GM23338 (cell line): ENCODE data around the gene WNT5A.
A peak's percentile ranks its signal among the peaks of the same experiment; 100 is the strongest.

Experiments used
- CREB1 ChIP-seq: fragments of 250-450 bp; sonication (Bioruptor Pico); IDR thresholded peaks from 2 replicates; pipeline ENCODE4 v1.5.0; 2020; ENCODE audit warnings: low read depth, mild to moderate bottlenecking, moderate library complexity
- EZH2 ChIP-seq: fragments of 200-600 bp; sonication (generic); IDR thresholded peaks from one replicate; pipeline ENCODE4 v1.8.0; 2017; ENCODE audit warnings: antibody characterized with exemption, mild to moderate bottlenecking, low read depth; ENCODE audit not compliant: unreplicated experiment
- EZH2phosphoT487 ChIP-seq: fragments of 200-600 bp; sonication (generic); IDR thresholded peaks from one replicate; pipeline ENCODE4 v1.8.1; 2018; ENCODE audit warnings: antibody characterized with exemption; ENCODE audit not compliant: unreplicated experiment
- JUNB ChIP-seq: IDR thresholded peaks from one replicate; pipeline ENCODE4 v1.6.1; 2016; ENCODE audit warnings: antibody characterized with exemption; ENCODE audit not compliant: unreplicated experiment
- POLR2AphosphoS5 ChIP-seq: IDR thresholded peaks from 2 replicates; pipeline ENCODE4 v1.6.1; 2016; ENCODE audit warnings: antibody characterized with exemption, low read depth
- ZNF114 ChIP-seq: fragments of 250-450 bp; sonication (Bioruptor Pico); IDR thresholded peaks from 2 replicates; pipeline ENCODE4 v1.5.0; 2020; ENCODE audit warnings: mild to moderate bottlenecking, moderate library complexity
- TF ChIP-seq, protein P1 (sequence below), 2 experiments: fragments of 200-600 bp in 1 of 2; sonication (generic) in 1 of 2; conservative IDR thresholded peaks; 2 replicates each; pipeline versions ENCODE4 v1.5.1 to v1.6.1; 2016 to 2017; ENCODE audit warnings: antibody characterized with exemption in 2 of 2, low read depth in 2 of 2, mild to moderate bottlenecking in 2 of 2, moderate library complexity in 1 of 2
- TF ChIP-seq, protein P2 (sequence below): IDR thresholded peaks from one replicate; pipeline ENCODE4 v1.6.1; 2018; ENCODE audit warnings: antibody characterized with exemption; ENCODE audit not compliant: unreplicated experiment
- TF ChIP-seq, protein P3 (sequence below): IDR thresholded peaks from 2 replicates; pipeline ENCODE4 v1.6.1; 2016; ENCODE audit warnings: antibody characterized with exemption

DNA sequence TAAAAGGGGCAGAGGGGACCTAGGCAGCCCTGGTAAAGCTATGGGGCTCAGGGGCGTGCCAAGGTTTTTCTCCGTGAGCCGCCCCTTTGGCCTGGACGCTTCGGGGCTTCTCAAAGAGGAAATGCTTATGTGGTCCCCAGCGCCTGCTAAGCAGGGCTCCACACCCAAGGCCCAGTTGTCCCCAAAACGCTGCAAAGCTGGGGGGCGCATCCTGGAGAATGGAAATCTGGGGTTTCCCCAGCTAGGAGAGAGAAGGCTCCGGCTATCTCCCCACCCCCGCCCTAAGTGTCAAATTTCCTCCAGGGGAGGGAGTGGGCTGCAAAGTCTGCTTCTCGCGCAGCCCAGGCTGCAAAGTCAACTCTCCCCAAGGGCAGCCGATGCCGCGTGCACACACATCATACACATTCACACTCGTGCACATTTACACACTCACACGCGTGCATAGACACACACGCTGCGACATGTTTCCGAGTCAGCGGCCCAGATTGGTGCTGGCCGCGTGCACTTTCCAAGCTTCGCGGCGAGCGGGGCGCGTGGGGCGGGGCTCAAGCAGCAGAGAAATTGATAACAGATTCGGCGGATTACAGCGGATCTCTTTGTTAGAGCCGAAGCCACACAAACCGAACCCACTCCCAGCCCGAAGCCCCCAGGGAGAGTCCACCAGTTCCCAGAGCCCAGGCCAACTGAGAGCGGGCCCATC is 4.5 kb downstream of the WNT5A start:
- TF ChIP-seq CREB1 (CRISPR knock-in tag) (no peak), EZH2phosphoT487 (no peak), EZH2 (peak; percentile 67), JUNB (no peak), POLR2AphosphoS5 (no peak), ZNF114 (CRISPR knock-in tag) (no peak)
- TF ChIP-seq, protein P1, sequence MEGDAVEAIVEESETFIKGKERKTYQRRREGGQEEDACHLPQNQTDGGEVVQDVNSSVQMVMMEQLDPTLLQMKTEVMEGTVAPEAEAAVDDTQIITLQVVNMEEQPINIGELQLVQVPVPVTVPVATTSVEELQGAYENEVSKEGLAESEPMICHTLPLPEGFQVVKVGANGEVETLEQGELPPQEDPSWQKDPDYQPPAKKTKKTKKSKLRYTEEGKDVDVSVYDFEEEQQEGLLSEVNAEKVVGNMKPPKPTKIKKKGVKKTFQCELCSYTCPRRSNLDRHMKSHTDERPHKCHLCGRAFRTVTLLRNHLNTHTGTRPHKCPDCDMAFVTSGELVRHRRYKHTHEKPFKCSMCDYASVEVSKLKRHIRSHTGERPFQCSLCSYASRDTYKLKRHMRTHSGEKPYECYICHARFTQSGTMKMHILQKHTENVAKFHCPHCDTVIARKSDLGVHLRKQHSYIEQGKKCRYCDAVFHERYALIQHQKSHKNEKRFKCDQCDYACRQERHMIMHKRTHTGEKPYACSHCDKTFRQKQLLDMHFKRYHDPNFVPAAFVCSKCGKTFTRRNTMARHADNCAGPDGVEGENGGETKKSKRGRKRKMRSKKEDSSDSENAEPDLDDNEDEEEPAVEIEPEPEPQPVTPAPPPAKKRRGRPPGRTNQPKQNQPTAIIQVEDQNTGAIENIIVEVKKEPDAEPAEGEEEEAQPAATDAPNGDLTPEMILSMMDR (conservative IDR thresholded peaks at IDR 0.05; ENCODE audit: low read depth in 2 of 2) = no peak
- TF ChIP-seq, protein P2, sequence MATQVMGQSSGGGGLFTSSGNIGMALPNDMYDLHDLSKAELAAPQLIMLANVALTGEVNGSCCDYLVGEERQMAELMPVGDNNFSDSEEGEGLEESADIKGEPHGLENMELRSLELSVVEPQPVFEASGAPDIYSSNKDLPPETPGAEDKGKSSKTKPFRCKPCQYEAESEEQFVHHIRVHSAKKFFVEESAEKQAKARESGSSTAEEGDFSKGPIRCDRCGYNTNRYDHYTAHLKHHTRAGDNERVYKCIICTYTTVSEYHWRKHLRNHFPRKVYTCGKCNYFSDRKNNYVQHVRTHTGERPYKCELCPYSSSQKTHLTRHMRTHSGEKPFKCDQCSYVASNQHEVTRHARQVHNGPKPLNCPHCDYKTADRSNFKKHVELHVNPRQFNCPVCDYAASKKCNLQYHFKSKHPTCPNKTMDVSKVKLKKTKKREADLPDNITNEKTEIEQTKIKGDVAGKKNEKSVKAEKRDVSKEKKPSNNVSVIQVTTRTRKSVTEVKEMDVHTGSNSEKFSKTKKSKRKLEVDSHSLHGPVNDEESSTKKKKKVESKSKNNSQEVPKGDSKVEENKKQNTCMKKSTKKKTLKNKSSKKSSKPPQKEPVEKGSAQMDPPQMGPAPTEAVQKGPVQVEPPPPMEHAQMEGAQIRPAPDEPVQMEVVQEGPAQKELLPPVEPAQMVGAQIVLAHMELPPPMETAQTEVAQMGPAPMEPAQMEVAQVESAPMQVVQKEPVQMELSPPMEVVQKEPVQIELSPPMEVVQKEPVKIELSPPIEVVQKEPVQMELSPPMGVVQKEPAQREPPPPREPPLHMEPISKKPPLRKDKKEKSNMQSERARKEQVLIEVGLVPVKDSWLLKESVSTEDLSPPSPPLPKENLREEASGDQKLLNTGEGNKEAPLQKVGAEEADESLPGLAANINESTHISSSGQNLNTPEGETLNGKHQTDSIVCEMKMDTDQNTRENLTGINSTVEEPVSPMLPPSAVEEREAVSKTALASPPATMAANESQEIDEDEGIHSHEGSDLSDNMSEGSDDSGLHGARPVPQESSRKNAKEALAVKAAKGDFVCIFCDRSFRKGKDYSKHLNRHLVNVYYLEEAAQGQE = no peak
- TF ChIP-seq, protein P3, sequence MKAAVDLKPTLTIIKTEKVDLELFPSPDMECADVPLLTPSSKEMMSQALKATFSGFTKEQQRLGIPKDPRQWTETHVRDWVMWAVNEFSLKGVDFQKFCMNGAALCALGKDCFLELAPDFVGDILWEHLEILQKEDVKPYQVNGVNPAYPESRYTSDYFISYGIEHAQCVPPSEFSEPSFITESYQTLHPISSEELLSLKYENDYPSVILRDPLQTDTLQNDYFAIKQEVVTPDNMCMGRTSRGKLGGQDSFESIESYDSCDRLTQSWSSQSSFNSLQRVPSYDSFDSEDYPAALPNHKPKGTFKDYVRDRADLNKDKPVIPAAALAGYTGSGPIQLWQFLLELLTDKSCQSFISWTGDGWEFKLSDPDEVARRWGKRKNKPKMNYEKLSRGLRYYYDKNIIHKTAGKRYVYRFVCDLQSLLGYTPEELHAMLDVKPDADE = no peak
